Measurements from ENCODE around the gene MRPS25.
"Not testable (repeated sequence)": the region's sequence is repeated elsewhere in the genome, so short reads cannot be mapped to it uniquely, and the experiment has no call there.

MRPS25 gene

DNA sequence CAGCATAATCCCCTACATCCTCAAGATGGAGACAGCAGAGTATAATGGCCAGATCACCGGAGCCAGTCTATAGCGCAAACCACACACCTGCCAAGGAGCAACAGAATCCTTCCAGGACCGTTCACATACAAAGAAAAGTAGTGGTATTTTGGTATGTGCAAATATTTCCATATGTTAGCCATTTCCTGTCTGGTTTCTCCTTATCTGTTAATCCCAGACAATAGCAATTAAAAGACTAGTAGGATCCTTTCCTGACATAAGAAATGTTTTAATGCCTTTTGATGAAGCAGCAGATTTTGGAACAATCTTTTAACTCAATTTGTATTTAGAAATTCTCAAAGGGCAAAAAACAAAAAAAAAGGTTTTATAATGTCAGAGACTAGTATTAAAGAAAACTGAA is 22.2 kb downstream of the MRPS25 start:
- no peak for DNase-seq

GRCh38 chr3:15041950-15042349 is 23.2 kb downstream of the MRPS25 start:
- no peak for DNase-seq

- no peak for DNase-seq
These were observed 24.3 kb downstream of the MRPS25 start for GRCh38 chr3:15040844-15041243.

- DNase-seq: no peak
These were observed 26.8 kb downstream of the MRPS25 start for GRCh38 chr3:15038306-15038705.

DNA sequence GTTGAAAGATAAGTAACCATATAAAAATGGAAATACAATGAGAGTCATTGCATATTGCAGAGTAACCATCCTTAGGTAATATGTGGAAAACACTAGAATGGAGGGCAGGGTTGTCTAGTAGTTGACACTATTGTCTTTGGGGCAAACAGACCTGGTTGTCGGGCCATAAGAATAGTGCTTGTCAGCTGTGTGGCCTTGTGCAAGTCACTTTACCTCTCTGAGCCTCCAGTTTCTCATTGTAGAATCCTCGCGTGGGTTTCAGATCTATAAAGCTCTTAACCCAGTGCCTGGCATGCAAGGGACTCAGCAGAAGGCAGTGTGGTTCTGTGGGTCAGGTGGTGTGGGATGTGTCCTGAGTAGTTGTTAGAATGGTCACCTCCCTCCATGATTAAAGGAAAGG is 32.0 kb downstream of the MRPS25 start:
- no peak for DNase-seq

DNA sequence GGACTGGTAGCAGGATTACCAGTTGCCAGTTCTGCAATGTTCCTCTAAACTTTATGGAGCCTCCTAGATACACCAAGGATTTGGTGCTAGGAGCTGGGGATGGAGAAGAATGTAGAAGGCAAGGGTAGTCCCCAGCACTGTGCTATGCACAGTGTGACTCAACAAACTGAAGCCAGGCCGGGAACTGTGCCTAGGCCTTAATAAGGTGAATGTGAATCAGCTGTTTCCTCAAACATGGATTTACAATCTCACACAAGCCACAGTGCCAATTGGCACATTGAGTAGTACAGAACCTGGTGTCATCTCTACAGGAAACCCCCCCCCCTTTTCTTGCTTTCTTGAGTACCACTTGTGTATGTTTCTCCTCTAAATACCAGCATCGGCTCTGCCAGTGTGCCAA is 32.5 kb downstream of the MRPS25 start:
- no peak for DNase-seq

DNA sequence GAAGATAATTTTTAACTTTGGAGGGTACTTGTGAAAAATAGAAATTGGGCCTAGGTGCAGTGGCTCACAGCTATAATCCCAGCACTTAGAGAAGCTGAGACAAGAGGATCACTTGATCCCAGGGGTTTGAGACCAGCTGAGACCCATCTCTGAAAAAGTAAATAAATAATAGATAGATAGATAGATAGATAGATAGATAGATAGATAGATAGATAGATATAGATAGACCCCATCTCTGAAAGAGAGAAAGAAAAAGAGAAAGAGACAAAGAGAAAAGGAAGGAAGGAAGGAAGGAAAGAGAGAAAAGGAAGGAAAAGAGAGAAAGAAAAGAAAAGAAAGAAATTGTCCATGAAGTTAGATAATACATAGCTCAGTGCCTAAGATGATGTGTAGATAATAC is 35.5 kb downstream of the MRPS25 start:
- no peak for DNase-seq

DNA sequence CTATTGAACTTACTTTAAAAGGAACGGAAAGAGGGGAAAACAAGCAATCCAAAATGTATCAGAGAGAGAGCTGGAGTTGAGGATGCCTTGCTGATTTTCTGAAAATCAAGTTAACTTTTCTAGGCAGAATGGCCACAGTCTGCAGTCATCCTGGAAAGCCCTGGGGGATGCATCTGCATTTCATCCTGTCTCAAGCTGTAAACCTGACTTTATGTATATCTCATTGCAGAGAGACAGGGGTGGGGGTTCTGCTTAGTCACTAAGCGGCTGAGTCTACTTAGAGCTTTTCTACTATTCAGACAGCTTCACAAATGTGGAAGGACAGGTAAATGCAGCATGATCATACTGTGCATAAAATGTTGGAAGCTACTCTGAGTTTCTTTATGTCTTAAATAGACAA is 41.4 kb downstream of the MRPS25 start:
- DNase-seq: no peak

- no peak for DNase-seq
These were observed 41.9 kb downstream of the MRPS25 start for GRCh38 chr3:15023249-15023648.

DNA sequence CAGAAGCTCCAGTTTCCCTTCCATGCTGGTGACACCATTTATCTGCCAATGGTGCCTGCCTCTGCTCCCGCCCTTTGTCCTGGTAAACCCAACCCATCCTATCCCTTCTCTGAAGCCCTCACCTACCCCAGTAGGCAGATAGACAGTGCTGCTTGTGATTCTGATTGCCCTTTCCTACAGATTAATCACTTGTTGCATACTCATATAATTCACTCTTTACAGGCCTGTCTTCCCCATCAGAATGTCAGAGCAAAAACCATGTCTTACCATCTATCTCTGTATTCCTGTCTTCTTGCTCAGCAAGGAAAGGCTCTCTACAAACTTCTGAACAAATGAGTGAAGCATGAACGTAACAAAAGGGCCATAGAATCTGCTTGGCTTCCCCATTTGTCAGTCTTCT is 47.9 kb downstream of the MRPS25 start:
- DNase-seq: no peak

- no peak for DNase-seq
These were observed 49.7 kb downstream of the MRPS25 start for GRCh38 chr3:15015456-15015855.

DNA sequence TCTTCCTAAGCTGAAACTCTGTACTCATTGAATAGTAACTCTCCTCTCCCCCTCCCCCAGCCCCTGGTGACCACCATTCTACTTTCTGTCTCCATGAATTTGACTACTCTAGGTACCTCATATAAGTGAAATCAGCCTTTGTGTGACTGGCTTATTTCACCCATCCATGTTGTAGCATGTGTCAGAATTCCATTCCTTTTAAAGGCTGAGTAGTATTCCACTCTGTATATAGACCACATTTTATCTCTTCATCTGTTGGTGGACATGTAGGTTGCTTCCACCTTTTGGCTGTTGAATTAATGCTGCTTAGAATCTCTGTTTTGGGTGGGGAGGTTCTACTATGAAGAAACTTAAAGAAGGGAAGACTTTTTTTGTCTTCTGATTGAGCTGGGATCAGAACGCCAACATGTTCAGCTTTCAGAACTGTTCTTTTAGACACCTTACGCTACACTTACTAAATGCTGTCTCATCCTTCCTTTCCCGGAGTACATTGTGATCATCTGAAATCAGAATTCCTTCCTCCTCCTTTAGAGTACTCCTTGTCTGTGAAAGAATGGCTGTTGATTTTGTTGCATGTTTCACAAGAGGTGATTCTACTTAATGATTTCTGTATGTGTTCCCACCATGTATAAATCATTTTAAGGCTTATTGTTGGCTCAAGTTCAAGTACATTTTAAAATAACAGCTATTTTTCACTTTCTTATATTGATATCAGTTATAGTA is 50.3 kb downstream of the MRPS25 start:
- no peak for DNase-seq

- DNase-seq: no peak
These were observed 53.9 kb downstream of the MRPS25 start for GRCh38 chr3:15011174-15011573.

- no peak for DNase-seq
These were observed 54.5 kb downstream of the MRPS25 start for GRCh38 chr3:15010664-15011063.

- no peak for DNase-seq
These were observed 55.9 kb downstream of the MRPS25 start for GRCh38 chr3:15009167-15009566.

DNA sequence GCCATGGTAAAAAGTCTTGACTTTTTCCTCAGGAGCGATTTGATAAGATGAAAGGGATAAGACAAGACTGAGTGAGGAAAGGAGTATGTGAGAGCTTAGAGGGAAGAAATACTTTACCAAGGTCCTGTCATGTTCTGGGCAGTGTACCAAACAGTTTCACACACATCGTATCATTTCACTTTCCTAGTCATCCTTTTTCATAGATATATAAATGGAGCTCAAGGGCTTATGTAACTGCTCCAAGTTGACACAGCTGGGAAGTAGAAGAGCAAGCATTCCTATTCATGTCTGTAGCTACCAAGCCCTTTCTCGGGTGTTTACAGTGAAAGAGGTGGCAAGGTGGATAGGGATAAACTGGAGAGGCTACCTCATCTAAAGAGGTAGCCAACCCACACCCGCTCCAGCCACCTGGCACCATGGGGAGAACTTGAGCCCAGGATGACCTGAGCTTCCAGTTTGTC is 57.4 kb downstream of the MRPS25 start:
- DNase-seq: no peak

DNA sequence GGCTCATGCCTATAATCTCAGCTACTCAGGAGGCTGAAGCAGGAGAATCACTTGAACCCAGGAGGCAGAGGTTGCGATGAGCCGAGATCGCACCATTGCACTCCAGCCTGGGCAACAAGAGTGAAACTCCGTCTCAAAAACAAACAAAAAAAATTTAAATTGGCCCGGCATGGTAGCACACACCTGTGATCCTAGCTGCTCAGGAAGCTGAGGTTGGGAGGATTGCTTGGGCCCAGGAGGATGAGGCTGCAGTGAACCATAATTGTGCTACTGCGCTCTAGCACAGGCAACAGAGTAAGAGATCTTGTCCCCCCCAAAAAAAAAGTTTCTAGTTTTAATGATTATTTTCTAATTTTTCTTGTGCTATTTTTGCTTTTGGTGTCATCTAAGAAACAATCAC is 65.9 kb downstream of the MRPS25 start:
- not testable (repeated sequence) for DNase-seq
